ENCODE data around the gene ATG13.

- TF ChIP-seq POLR2A (IDR thresholded peaks at IDR 0.05) (no peak), CTCF (IDR thresholded peaks at IDR 0.05) (no peak), POLR2AphosphoS5 (IDR thresholded peaks at IDR 0.05) (peak in 2 of 3 donors; percentile 15 to 27)
Observed at GRCh38 chr11:46601129-46601528, 16.2 kb upstream of the ATG13 start.
